K562 (cell line): ENCODE data around the gene PIK3R6.

Experiments
- CHD2 ChIP-seq: IDR thresholded peaks from 2 replicates; pipeline ENCODE4 v1.6.1; 2011; ENCODE audit warnings: low read depth, low read length
- EP300 ChIP-seq: IDR thresholded peaks from 2 replicates; pipeline ENCODE4 v1.6.1; 2012; ENCODE audit warnings: low read length, improper control_type of control experiment
- EZH2 ChIP-seq: IDR thresholded peaks from 2 replicates; pipeline ENCODE4 v1.6.1; 2012; ENCODE audit warnings: low read depth, mild to moderate bottlenecking, inconsistent platforms, low read length, borderline replicate concordance
- MEF2D ChIP-seq: conservative IDR thresholded peaks from 2 replicates; pipeline ENCODE4 v1.6.1; 2016; ENCODE audit warnings: low read depth, missing genetic modification characterization, missing compliant biosample characterization
- MYNN ChIP-seq, 2 experiments: sonication (generic); formaldehyde crosslinking in 1 of 2; IDR thresholded peaks; 2 replicates each; pipeline versions ENCODE4 v1.5.0 to v1.6.1; 2016 to 2020; ENCODE audit warnings: antibody characterized with exemption in 1 of 2, missing genetic modification reagents in 1 of 2
- NUFIP1 ChIP-seq: fragments of 450-650 bp; IDR thresholded peaks from 2 replicates; pipeline ENCODE4 v1.6.1; 2018; ENCODE audit not compliant: partially characterized antibody
- SMARCB1 ChIP-seq: IDR thresholded peaks from 2 replicates; pipeline ENCODE4 v1.6.1; 2011; ENCODE audit warnings: improper control_type of control experiment, low read depth; ENCODE audit not compliant: insufficient read length
- TAF1 ChIP-seq: IDR thresholded peaks from 2 replicates; pipeline ENCODE4 v1.6.1; 2011; ENCODE audit warnings: mild to moderate bottlenecking, low read length, moderate library complexity; ENCODE audit not compliant: insufficient read depth, control insufficient read depth, severe bottlenecking; ENCODE audit errors: extremely low read depth
- ZBED1 ChIP-seq: IDR thresholded peaks from 2 replicates; pipeline ENCODE4 v1.6.1; 2014
- ZNF165 ChIP-seq: fragments of 250-450 bp; sonication (Bioruptor Pico); IDR thresholded peaks from 2 replicates; pipeline ENCODE4 v1.4.0; 2020; ENCODE audit warnings: borderline replicate concordance
- ZZZ3 ChIP-seq: fragments of 450-650 bp; IDR thresholded peaks from 2 replicates; pipeline ENCODE4 v1.6.1; 2016; ENCODE audit warnings: antibody characterized with exemption, mild to moderate bottlenecking, moderate library complexity
- TF ChIP-seq, protein P1 (sequence below), 3 experiments: IDR thresholded peaks in 2 of 3; conservative IDR thresholded peaks in 1 of 3; 2 replicates each; pipeline ENCODE4 v1.5.1; 2011 to 2012; ENCODE audit warnings: low read length in 3 of 3, mild to moderate bottlenecking in 3 of 3, control low read depth in 2 of 3, improper control_type of control experiment in 1 of 3, inconsistent platforms in 1 of 3, low read depth in 1 of 3, mixed read lengths in 1 of 3, moderate library complexity in 1 of 3; ENCODE audit not compliant: insufficient read depth in 2 of 3
- TF ChIP-seq, protein P2 (sequence below): sonication (generic); formaldehyde crosslinking; IDR thresholded peaks from 2 replicates; pipeline ENCODE4 v1.8.1; 2023; ENCODE audit warnings: mild to moderate bottlenecking, missing genetic modification reagents
- TF ChIP-seq, protein P3 (sequence below): fragments of 250-450 bp; sonication (Bioruptor Pico); IDR thresholded peaks from 2 replicates; pipeline ENCODE4 v1.4.0; 2020; ENCODE audit warnings: mild to moderate bottlenecking, moderate library complexity

DNA sequence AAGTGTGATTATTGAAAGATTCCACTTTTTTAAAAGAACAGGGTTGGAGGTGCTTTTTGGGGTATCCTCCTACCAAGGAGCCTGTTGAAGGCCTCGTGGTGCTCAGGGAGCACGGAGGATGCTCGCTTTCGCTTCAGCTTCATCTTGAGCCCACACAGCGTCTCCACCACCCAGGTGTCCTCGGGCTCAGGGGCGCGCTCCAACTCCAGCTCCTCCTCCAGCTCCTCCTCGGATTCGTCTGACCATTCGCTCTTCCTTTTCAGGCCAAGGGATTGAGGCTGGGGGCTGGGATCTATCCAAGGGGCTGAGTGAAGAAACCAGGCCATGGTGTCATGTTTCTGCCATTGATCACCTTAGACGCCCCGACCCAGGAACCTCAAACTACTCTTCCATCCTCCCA, 110.3 kb downstream of the PIK3R6 start:
- TF ChIP-seq NUFIP1 (no peak), ZZZ3 (no peak), EP300 (no peak), MEF2D (tag) (no peak), TAF1 (no peak), EZH2 (no peak), ZBED1 (no peak), MYNN (IDR thresholded peaks at IDR 0.05) (no peak), MYNN (CRISPR knock-in tag; IDR thresholded peaks at IDR 0.05) (no peak), SMARCB1 (no peak), ZNF165 (CRISPR knock-in tag) (no peak), CHD2 (no peak)
- TF ChIP-seq, protein P1, sequence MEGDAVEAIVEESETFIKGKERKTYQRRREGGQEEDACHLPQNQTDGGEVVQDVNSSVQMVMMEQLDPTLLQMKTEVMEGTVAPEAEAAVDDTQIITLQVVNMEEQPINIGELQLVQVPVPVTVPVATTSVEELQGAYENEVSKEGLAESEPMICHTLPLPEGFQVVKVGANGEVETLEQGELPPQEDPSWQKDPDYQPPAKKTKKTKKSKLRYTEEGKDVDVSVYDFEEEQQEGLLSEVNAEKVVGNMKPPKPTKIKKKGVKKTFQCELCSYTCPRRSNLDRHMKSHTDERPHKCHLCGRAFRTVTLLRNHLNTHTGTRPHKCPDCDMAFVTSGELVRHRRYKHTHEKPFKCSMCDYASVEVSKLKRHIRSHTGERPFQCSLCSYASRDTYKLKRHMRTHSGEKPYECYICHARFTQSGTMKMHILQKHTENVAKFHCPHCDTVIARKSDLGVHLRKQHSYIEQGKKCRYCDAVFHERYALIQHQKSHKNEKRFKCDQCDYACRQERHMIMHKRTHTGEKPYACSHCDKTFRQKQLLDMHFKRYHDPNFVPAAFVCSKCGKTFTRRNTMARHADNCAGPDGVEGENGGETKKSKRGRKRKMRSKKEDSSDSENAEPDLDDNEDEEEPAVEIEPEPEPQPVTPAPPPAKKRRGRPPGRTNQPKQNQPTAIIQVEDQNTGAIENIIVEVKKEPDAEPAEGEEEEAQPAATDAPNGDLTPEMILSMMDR (IDR thresholded peaks at IDR 0.05 in 2 of 3, conservative IDR thresholded peaks at IDR 0.05 in 1 of 3; ENCODE audit: insufficient read depth in 2 of 3, low read depth in 1 of 3, low read length in 3 of 3): no peak
- TF ChIP-seq, protein P2, sequence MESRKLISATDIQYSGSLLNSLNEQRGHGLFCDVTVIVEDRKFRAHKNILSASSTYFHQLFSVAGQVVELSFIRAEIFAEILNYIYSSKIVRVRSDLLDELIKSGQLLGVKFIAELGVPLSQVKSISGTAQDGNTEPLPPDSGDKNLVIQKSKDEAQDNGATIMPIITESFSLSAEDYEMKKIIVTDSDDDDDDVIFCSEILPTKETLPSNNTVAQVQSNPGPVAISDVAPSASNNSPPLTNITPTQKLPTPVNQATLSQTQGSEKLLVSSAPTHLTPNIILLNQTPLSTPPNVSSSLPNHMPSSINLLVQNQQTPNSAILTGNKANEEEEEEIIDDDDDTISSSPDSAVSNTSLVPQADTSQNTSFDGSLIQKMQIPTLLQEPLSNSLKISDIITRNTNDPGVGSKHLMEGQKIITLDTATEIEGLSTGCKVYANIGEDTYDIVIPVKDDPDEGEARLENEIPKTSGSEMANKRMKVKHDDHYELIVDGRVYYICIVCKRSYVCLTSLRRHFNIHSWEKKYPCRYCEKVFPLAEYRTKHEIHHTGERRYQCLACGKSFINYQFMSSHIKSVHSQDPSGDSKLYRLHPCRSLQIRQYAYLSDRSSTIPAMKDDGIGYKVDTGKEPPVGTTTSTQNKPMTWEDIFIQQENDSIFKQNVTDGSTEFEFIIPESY (CRISPR knock-in tag): no peak
- TF ChIP-seq, protein P3, sequence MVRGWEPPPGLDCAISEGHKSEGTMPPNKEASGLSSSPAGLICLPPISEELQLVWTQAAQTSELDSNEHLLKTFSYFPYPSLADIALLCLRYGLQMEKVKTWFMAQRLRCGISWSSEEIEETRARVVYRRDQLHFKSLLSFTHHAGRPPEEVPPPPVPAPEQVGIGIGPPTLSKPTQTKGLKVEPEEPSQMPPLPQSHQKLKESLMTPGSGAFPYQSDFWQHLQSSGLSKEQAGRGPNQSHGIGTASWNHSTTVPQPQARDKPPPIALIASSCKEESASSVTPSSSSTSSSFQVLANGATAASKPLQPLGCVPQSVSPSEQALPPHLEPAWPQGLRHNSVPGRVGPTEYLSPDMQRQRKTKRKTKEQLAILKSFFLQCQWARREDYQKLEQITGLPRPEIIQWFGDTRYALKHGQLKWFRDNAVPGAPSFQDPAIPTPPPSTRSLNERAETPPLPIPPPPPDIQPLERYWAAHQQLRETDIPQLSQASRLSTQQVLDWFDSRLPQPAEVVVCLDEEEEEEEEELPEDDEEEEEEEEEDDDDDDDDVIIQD (CRISPR knock-in tag): no peak
